Measurements from ENCODE around the gene COL9A3.

The COL9A3 gene

DNA sequence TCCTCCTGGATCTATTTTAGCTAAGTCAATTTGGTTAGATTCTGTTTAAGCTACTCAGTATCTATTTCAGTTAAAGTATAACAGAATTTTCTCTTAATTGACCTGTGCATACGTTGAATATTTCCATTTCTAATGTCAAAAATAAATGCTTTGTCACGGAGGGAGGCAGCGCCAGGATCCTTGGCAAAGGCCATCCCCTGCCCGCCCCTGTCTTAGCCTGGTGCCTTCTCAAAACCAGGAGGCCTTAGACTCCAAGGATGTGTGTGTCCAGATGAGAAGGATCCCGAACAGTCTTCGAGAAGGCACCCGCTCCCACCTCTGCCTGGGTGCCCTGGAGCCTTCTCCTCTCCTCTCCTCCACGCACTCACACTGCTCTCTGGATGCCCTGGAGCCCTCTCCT is 22.4 kb downstream of the COL9A3 start:
- no peak for TF ChIP-seq YY1 (IDR thresholded peaks at IDR 0.05; ENCODE audit: low read depth)

DNA sequence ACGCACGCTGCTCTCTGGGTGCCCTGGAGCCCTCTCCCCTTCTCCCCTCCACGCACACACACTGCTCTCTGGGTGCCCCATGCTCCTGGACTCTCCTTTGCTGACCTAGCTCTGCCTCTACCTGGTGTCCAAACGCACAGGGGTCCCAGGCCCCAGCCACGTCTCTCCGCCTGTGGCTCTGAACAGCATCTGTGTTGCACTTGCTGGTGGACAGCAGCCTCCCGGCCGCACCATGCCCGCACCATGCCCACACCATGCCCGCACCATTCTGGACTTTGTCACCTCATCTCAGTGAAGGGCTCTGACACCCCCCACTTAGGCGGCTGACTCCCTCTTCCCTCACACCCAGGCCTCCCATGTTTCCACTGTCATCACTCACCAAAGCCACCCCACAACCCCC is 23.0 kb downstream of the COL9A3 start:
- no peak for TF ChIP-seq NFIC (IDR thresholded peaks at IDR 0.05)
- no peak for TF ChIP-seq RAD21 (IDR thresholded peaks at IDR 0.05; ENCODE audit: low read depth)
- TF ChIP-seq, protein P1, sequence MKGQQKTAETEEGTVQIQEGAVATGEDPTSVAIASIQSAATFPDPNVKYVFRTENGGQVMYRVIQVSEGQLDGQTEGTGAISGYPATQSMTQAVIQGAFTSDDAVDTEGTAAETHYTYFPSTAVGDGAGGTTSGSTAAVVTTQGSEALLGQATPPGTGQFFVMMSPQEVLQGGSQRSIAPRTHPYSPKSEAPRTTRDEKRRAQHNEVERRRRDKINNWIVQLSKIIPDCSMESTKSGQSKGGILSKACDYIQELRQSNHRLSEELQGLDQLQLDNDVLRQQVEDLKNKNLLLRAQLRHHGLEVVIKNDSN (IDR thresholded peaks at IDR 0.05), result no peak
- TF ChIP-seq TAF1 (IDR thresholded peaks at IDR 0.05; ENCODE audit: low read depth), result no peak
- TF ChIP-seq TCF12 (IDR thresholded peaks at IDR 0.05; ENCODE audit: low read depth), result no peak
- TF ChIP-seq ZBTB7A (IDR thresholded peaks at IDR 0.05; ENCODE audit: low read depth), result no peak
- TF ChIP-seq, protein P2, sequence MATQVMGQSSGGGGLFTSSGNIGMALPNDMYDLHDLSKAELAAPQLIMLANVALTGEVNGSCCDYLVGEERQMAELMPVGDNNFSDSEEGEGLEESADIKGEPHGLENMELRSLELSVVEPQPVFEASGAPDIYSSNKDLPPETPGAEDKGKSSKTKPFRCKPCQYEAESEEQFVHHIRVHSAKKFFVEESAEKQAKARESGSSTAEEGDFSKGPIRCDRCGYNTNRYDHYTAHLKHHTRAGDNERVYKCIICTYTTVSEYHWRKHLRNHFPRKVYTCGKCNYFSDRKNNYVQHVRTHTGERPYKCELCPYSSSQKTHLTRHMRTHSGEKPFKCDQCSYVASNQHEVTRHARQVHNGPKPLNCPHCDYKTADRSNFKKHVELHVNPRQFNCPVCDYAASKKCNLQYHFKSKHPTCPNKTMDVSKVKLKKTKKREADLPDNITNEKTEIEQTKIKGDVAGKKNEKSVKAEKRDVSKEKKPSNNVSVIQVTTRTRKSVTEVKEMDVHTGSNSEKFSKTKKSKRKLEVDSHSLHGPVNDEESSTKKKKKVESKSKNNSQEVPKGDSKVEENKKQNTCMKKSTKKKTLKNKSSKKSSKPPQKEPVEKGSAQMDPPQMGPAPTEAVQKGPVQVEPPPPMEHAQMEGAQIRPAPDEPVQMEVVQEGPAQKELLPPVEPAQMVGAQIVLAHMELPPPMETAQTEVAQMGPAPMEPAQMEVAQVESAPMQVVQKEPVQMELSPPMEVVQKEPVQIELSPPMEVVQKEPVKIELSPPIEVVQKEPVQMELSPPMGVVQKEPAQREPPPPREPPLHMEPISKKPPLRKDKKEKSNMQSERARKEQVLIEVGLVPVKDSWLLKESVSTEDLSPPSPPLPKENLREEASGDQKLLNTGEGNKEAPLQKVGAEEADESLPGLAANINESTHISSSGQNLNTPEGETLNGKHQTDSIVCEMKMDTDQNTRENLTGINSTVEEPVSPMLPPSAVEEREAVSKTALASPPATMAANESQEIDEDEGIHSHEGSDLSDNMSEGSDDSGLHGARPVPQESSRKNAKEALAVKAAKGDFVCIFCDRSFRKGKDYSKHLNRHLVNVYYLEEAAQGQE (IDR thresholded peaks at IDR 0.05; ENCODE audit: low read depth), result no peak
- no peak for TF ChIP-seq CEBPB (IDR thresholded peaks at IDR 0.05)
- no peak for TF ChIP-seq YY1 (IDR thresholded peaks at IDR 0.05; ENCODE audit: low read depth)
- TF ChIP-seq EP300 (IDR thresholded peaks at IDR 0.05; ENCODE audit: borderline replicate concordance), result no peak
- no peak for TF ChIP-seq TEAD4 (IDR thresholded peaks at IDR 0.05)
- TF ChIP-seq EGR1 (IDR thresholded peaks at IDR 0.05), result no peak
- no peak for TF ChIP-seq CREB1 (IDR thresholded peaks at IDR 0.05; ENCODE audit: low read depth)
- TF ChIP-seq, protein P3, sequence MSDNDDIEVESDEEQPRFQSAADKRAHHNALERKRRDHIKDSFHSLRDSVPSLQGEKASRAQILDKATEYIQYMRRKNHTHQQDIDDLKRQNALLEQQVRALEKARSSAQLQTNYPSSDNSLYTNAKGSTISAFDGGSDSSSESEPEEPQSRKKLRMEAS (IDR thresholded peaks at IDR 0.05), result no peak
- no peak for TF ChIP-seq FOXM1 (IDR thresholded peaks at IDR 0.05; ENCODE audit: borderline replicate concordance, low read depth)

DNA sequence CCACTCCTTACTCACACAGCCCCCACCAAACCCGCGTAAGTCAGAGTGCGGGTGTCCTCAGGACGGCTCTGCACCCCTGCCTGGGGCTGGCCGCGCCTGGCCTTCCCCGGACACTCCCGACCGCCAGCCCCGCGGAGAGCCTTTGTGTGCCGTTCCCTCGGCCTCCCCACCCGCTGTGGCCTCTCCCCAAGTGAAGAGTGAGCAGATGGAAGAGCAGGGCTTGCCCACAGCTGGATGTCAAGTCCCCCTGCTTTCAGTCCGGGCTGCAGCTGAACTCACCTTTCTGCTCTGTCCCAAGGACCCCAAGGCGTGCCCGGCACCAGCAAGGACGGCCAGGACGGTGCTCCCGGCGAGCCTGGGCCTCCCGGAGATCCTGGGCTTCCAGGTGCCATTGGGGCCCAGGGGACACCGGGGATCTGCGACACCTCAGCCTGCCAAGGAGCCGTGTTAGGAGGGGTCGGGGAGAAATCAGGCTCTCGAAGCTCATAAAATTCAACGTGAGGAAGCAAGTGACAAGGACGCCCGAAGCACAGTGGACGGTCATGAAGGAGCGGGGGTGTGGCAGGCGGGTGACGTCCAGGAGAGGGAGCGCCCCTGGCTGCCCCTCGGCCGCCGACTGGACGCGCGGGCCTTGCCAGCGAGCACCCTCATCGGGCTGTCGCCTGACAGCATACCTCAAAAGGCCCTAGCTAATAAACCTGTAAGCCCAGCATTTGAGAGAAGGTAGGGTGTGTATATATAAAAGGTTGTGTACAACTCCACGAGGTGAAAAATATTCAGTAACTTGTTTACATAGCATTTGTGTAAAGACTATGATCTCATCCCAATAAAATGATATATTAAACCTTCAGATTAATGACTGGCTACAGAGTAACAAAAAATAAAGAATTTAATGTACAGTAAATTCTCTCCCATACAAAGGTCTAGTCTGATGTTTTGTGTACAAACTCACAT is 23.7 kb downstream of the COL9A3 start:
- TF ChIP-seq TCF12 (IDR thresholded peaks at IDR 0.05; ENCODE audit: low read depth) (no peak), EP300 (IDR thresholded peaks at IDR 0.05; ENCODE audit: borderline replicate concordance) (no peak)
- TF ChIP-seq, protein P2 (IDR thresholded peaks at IDR 0.05; ENCODE audit: low read depth), result no peak

DNA sequence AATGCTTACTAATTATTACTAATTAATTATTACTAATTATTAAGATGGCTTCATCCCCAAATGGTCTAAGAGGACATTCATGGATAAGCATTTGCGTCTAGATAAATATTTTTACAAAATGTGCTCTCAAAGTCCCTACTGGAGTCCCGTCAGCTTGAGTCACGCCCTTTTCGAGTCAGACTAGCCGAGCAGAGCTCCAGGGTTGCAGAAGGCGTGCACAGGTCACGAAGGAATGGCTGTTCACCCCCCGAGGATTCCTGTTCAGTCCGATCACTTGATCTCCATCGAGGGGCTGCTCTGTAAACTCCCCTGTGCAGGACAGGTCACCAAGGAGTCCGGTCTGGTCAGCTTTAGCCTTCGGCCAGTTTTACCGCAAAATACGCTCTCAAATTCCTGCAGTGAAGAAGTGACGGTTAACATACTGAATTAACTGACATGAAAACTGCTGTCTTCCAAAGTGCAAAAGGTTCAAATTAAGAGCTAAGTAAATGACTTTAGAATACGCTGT is 24.9 kb downstream of the COL9A3 start:
- TF ChIP-seq EGR1 (IDR thresholded peaks at IDR 0.05), result no peak
- no peak for TF ChIP-seq EP300 (IDR thresholded peaks at IDR 0.05; ENCODE audit: borderline replicate concordance)
- TF ChIP-seq, protein P2 (IDR thresholded peaks at IDR 0.05; ENCODE audit: low read depth), result no peak
- TF ChIP-seq RAD21 (IDR thresholded peaks at IDR 0.05; ENCODE audit: low read depth), result no peak
- TF ChIP-seq CEBPB (IDR thresholded peaks at IDR 0.05), result no peak
- TF ChIP-seq YY1 (IDR thresholded peaks at IDR 0.05; ENCODE audit: low read depth), result no peak
- TF ChIP-seq, protein P3 (IDR thresholded peaks at IDR 0.05), result no peak
- TF ChIP-seq FOXM1 (IDR thresholded peaks at IDR 0.05; ENCODE audit: borderline replicate concordance, low read depth), result no peak
- TF ChIP-seq, protein P1 (IDR thresholded peaks at IDR 0.05), result no peak
- no peak for TF ChIP-seq TAF1 (IDR thresholded peaks at IDR 0.05; ENCODE audit: low read depth)
- no peak for TF ChIP-seq TCF12 (IDR thresholded peaks at IDR 0.05; ENCODE audit: low read depth)
- TF ChIP-seq NFIC (IDR thresholded peaks at IDR 0.05), result no peak
- no peak for TF ChIP-seq TEAD4 (IDR thresholded peaks at IDR 0.05)
- TF ChIP-seq ZBTB7A (IDR thresholded peaks at IDR 0.05; ENCODE audit: low read depth), result no peak
- no peak for TF ChIP-seq CREB1 (IDR thresholded peaks at IDR 0.05; ENCODE audit: low read depth)
